OCI-LY7 (cell line): ENCODE data around the gene EARS2.

Experiments used
- CTCF ChIP-seq: fragments of 200-600 bp; sonication (generic); conservative IDR thresholded peaks from 2 replicates; pipeline ENCODE4 v1.5.1; 2014; ENCODE audit warnings: mild to moderate bottlenecking, antibody characterized with exemption, low read length, moderate library complexity, mixed read lengths
- EZH2phosphoT487 ChIP-seq: fragments of 200-600 bp; sonication (generic); IDR thresholded peaks from 2 replicates; pipeline ENCODE4 v1.6.1; 2018; ENCODE audit warnings: low read depth, borderline replicate concordance, mild to moderate bottlenecking, mixed run types, antibody characterized with exemption, low read length, moderate library complexity, mixed read lengths

- no peak for TF ChIP-seq CTCF
- no peak for TF ChIP-seq EZH2phosphoT487
These were observed 46.8 kb downstream of the EARS2 start, which contains the start of gene GGA2 for GRCh38 chr16:23510164-23510914.
